22Rv1 (cell line): ENCODE data around the gene PIK3R1.
"Not testable (repeated sequence)": the region's sequence is repeated elsewhere in the genome, so short reads cannot be mapped to it uniquely, and the experiment has no call there.

ENCODE experiments used
- H3K27ac ChIP-seq: fragments of 450-650 bp; 2 replicates; pipeline ENCODE4 v1.5.1; 2017
- CTCF ChIP-seq: fragments of 450-650 bp; IDR thresholded peaks from 2 replicates; pipeline ENCODE4 v1.5.1; 2017; ENCODE audit warnings: mild to moderate bottlenecking
- ZFX ChIP-seq: fragments of 450-650 bp; IDR thresholded peaks from 2 replicates; pipeline ENCODE4 v1.6.1; 2017; ENCODE audit warnings: antibody characterized with exemption, borderline replicate concordance

The PIK3R1 gene

GRCh38 chr5:68226546-68227073 lies 11.1 kb downstream of the PIK3R1 start:
- TF ChIP-seq ZFX (no peak), CTCF (no peak)
- no peak overlapping the region for H3K27ac ChIP-seq

GRCh38 chr5:68227532-68228160 lies 12.1 kb downstream of the PIK3R1 start:
- no peak overlapping the region for H3K27ac ChIP-seq
- TF ChIP-seq CTCF = no peak
- TF ChIP-seq ZFX = no peak

GRCh38 chr5:68229416-68229815 lies 13.9 kb downstream of the PIK3R1 start:
- H3K27ac ChIP-seq = no peak overlapping the region
- TF ChIP-seq ZFX = no peak
- no peak for TF ChIP-seq CTCF

GRCh38 chr5:68230285-68230684 lies 14.7 kb downstream of the PIK3R1 start:
- TF ChIP-seq CTCF = no peak
- no peak for TF ChIP-seq ZFX
- H3K27ac ChIP-seq = no peak overlapping the region

GRCh38 chr5:68231414-68232076 lies 16.0 kb downstream of the PIK3R1 start:
- no peak for TF ChIP-seq ZFX
- TF ChIP-seq CTCF = no peak

GRCh38 chr5:68232277-68232676 lies 16.7 kb downstream of the PIK3R1 start:
- H3K27ac ChIP-seq = no peak overlapping the region
- TF ChIP-seq CTCF (no peak), ZFX (no peak)

More at GRCh38 chr5:68231414-68232076, 16.0 kb downstream of the PIK3R1 start:
- H3K27ac ChIP-seq = no peak overlapping the region

- H3K27ac ChIP-seq = no peak overlapping the region
- TF ChIP-seq ZFX (no peak), CTCF (no peak)
These were observed 17.5 kb downstream of the PIK3R1 start for GRCh38 chr5:68233075-68233474.

- not testable (repeated sequence) for H3K27ac ChIP-seq
These were observed 19.7 kb downstream of the PIK3R1 start for GRCh38 chr5:68235229-68235628.
